Mesenchymal stem cell (in vitro differentiated cells and primary cell): ENCODE measurements around the gene BRCA1.

Experiments used
- DNase-seq: peaks from one replicate; pipeline ENCODE4 v3.0.0-alpha.2; 2013
- H2AFZ ChIP-seq: one replicate; pipeline ENCODE4 v1.6.1; 2013; ENCODE audit warnings: low read depth, mild to moderate bottlenecking, control low read depth, inconsistent platforms, low read length, moderate library complexity
- H2AK5ac ChIP-seq: 2 replicates; pipeline ENCODE4 v1.6.1; 2013; ENCODE audit warnings: low read length, moderate library complexity, mild to moderate bottlenecking, inconsistent platforms; ENCODE audit not compliant: severe bottlenecking
- H2BK120ac ChIP-seq: one replicate; pipeline ENCODE4 v1.6.1; 2013; ENCODE audit warnings: low read depth, mild to moderate bottlenecking, inconsistent platforms, low read length, moderate library complexity
- H2BK12ac ChIP-seq, 2 experiments: one replicate each; pipeline ENCODE4 v1.6.1; 2013; ENCODE audit warnings: inconsistent platforms in 2 of 2, low read length in 2 of 2, mild to moderate bottlenecking in 2 of 2, moderate library complexity in 2 of 2, control low read depth in 1 of 2
- H2BK15ac ChIP-seq: one replicate; pipeline ENCODE4 v1.6.1; 2013; ENCODE audit warnings: mild to moderate bottlenecking, low read depth, inconsistent platforms; ENCODE audit not compliant: poor library complexity, severe bottlenecking
- H2BK5ac ChIP-seq: 2 replicates; pipeline ENCODE4 v1.6.1; 2013; ENCODE audit warnings: low read depth, mild to moderate bottlenecking, low read length, control low read depth, inconsistent platforms; ENCODE audit not compliant: poor library complexity, severe bottlenecking
- H3K14ac ChIP-seq, 2 experiments: one replicate each; pipeline ENCODE4 v1.6.1; 2013; ENCODE audit warnings: inconsistent platforms in 2 of 2, low read length in 2 of 2, control low read depth in 1 of 2, mild to moderate bottlenecking in 1 of 2, moderate library complexity in 1 of 2
- H3K18ac ChIP-seq, 2 experiments: one replicate each; pipeline ENCODE4 v1.6.1; 2013; ENCODE audit warnings: inconsistent platforms in 2 of 2, low read length in 2 of 2, control low read depth in 1 of 2, low read depth in 1 of 2, mild to moderate bottlenecking in 1 of 2
- H3K23ac ChIP-seq, 2 experiments: one replicate each; pipeline ENCODE4 v1.6.1; 2013; ENCODE audit warnings: inconsistent platforms in 2 of 2, low read length in 2 of 2, mild to moderate bottlenecking in 2 of 2, moderate library complexity in 2 of 2, control low read depth in 1 of 2
- H3K27ac ChIP-seq: 2 replicates; pipeline ENCODE4 v1.5.1; 2013; ENCODE audit warnings: mild to moderate bottlenecking, moderate library complexity, low read length, control low read depth, inconsistent platforms; ENCODE audit not compliant: poor library complexity, severe bottlenecking
- H3K27me3 ChIP-seq, 2 experiments: 2 replicates each; pipeline versions ENCODE4 v1.6.1 to v1.7.0; 2013; ENCODE audit warnings: low read length in 2 of 2, mild to moderate bottlenecking in 2 of 2, moderate library complexity in 2 of 2, control low read depth in 1 of 2, inconsistent platforms in 1 of 2; ENCODE audit not compliant: control insufficient read depth in 1 of 2, insufficient read depth in 1 of 2
- H3K36me3 ChIP-seq, 2 experiments: 2 replicates each; pipeline versions ENCODE4 v1.6.1 to v1.7.0; 2013; ENCODE audit warnings: low read length in 2 of 2, control low read depth in 1 of 2, inconsistent platforms in 1 of 2, low read depth in 1 of 2, mild to moderate bottlenecking in 1 of 2; ENCODE audit not compliant: insufficient read depth in 2 of 2, control insufficient read depth in 1 of 2
- H3K4ac ChIP-seq, 2 experiments: one replicate each; pipeline ENCODE4 v1.6.1; 2013; ENCODE audit warnings: inconsistent platforms in 2 of 2, low read length in 2 of 2, mild to moderate bottlenecking in 2 of 2, moderate library complexity in 2 of 2, control low read depth in 1 of 2, low read depth in 1 of 2
- H3K4me1 ChIP-seq: 2 replicates; pipeline ENCODE4 v1.6.1; 2013; ENCODE audit warnings: low read depth, low read length, control low read depth; ENCODE audit not compliant: control insufficient read depth, insufficient read depth
- H3K4me2 ChIP-seq: 2 replicates; pipeline ENCODE4 v1.6.1; 2013; ENCODE audit warnings: low read length, mild to moderate bottlenecking, inconsistent platforms; ENCODE audit not compliant: poor library complexity, severe bottlenecking
- H3K4me3 ChIP-seq, 2 experiments: 2 replicates each; pipeline versions ENCODE4 v1.5.1 to v1.7.0; 2013; ENCODE audit warnings: low read length in 2 of 2, mild to moderate bottlenecking in 2 of 2, control low read depth in 1 of 2, low read depth in 1 of 2; ENCODE audit not compliant: insufficient read depth in 1 of 2
- H3K79me1 ChIP-seq: replicated peaks from 2 replicates; pipeline ENCODE4 v1.6.1; 2013; ENCODE audit warnings: mild to moderate bottlenecking, control low read depth, low read length, inconsistent platforms; ENCODE audit not compliant: poor library complexity, severe bottlenecking
- H3K9ac ChIP-seq: 2 replicates; pipeline ENCODE4 v1.7.0; 2013; ENCODE audit warnings: mild to moderate bottlenecking, low read length, moderate library complexity
- H3K9me3 ChIP-seq: 2 replicates; pipeline ENCODE4 v1.7.0; 2013; ENCODE audit warnings: mild to moderate bottlenecking, low read length; ENCODE audit not compliant: control insufficient read depth
- H4K8ac ChIP-seq: one replicate; pipeline ENCODE4 v1.6.1; 2013; ENCODE audit warnings: inconsistent platforms, mild to moderate bottlenecking, low read length, moderate library complexity
- H4K91ac ChIP-seq: one replicate; pipeline ENCODE4 v1.6.1; 2013; ENCODE audit warnings: mild to moderate bottlenecking, low read length, inconsistent platforms
- WGBS: methylation state at CpG from one replicate; pipeline ENCODE4 v1.1.7; 2013; ENCODE audit warnings: mixed read lengths; 5-methylcytosine and 5-hydroxymethylcytosine counted together

Gene BRCA1

GRCh38 chr17:43126911-43127290 is 1.7 kb upstream of the BRCA1 start:
- Histone ChIP-seq H3K4me2 (peak overlapping the region; percentile 29), H3K18ac (no peak overlapping the region)

GRCh38 chr17:43125967-43126910 is 1.1 kb upstream of the BRCA1 start:
- H4K8ac ChIP-seq = peak overlapping the region; percentile 64
- peaks cover 32% of the 10 kb centered on the region for H3K79me1 ChIP-seq
- peak overlapping the region in 1 of 2 experiments; percentile 69 for H3K4ac ChIP-seq
- H3K23ac ChIP-seq = no peak overlapping the region
- H3K9ac ChIP-seq = peak overlapping the region; percentile 88
- 95% methylated on average over 47 of the region's 59 CpGs for WGBS
- no peak overlapping the region for H3K27ac ChIP-seq
- H3K4me3 ChIP-seq = peak overlapping the region; percentile 39 to 89
- peak overlapping the region in 1 of 2 experiments; percentile 19 for H2BK12ac ChIP-seq
- peak overlapping the region; percentile 57 for H2AK5ac ChIP-seq
- peak overlapping the region; percentile 34 to 91 for H3K18ac ChIP-seq
- peaks cover 9% of the 10 kb centered on the region for H3K4me1 ChIP-seq
- H2BK15ac ChIP-seq = no peak overlapping the region
- DNase-seq = no peak
- no peaks in the 10 kb centered on the region for H3K27me3 ChIP-seq
- peak overlapping the region; percentile 97 for H3K4me2 ChIP-seq
- H4K91ac ChIP-seq = peak overlapping the region; percentile 78
- H3K36me3 ChIP-seq = peaks cover 6 to 18% of the 10 kb centered on the region in 2 experiments
- H3K14ac ChIP-seq = peak overlapping the region in 1 of 2 experiments; percentile 28
- H2BK120ac ChIP-seq = no peak overlapping the region
- no peak overlapping the region for H2AFZ ChIP-seq
- H2BK5ac ChIP-seq = no peak overlapping the region
- no peaks in the 10 kb centered on the region for H3K9me3 ChIP-seq

More at GRCh38 chr17:43126911-43127290, 1.7 kb upstream of the BRCA1 start:
- no peak overlapping the region for H3K4ac ChIP-seq
- no peak overlapping the region for H2AFZ ChIP-seq
- H2BK12ac ChIP-seq = no peak overlapping the region
- WGBS = 98% methylated on average over 21 of the region's 24 CpGs
- no peak for DNase-seq
- H2BK5ac ChIP-seq = no peak overlapping the region
- H3K23ac ChIP-seq = no peak overlapping the region
- H4K91ac ChIP-seq = peak overlapping the region; percentile 27
- H3K27me3 ChIP-seq = no peaks in the 10 kb centered on the region
- H3K4me3 ChIP-seq = no peak overlapping the region
- H3K14ac ChIP-seq = no peak overlapping the region
- peaks cover 32% of the 10 kb centered on the region for H3K79me1 ChIP-seq
- H2BK120ac ChIP-seq = no peak overlapping the region
- H3K36me3 ChIP-seq = peaks cover 6 to 18% of the 10 kb centered on the region in 2 experiments
- no peak overlapping the region for H2AK5ac ChIP-seq
- H3K4me1 ChIP-seq = peaks cover 9% of the 10 kb centered on the region
- no peak overlapping the region for H3K9ac ChIP-seq
- H4K8ac ChIP-seq = no peak overlapping the region
- H3K9me3 ChIP-seq = no peaks in the 10 kb centered on the region
- H3K27ac ChIP-seq = no peak overlapping the region
- no peak overlapping the region for H2BK15ac ChIP-seq

GRCh38 chr17:43118679-43119615 is 6.2 kb downstream of the BRCA1 start:
- no peak overlapping the region for H3K18ac ChIP-seq
- H4K91ac ChIP-seq = no peak overlapping the region
- no peaks in the 10 kb centered on the region for H3K27me3 ChIP-seq
- no peaks in the 10 kb centered on the region for H3K36me3 ChIP-seq
- H3K9ac ChIP-seq = no peak overlapping the region
- H2BK12ac ChIP-seq = no peak overlapping the region
- H3K4me2 ChIP-seq = no peak overlapping the region
- no peak overlapping the region for H3K23ac ChIP-seq
- H2BK15ac ChIP-seq = no peak overlapping the region
- H3K9me3 ChIP-seq = no peaks in the 10 kb centered on the region
- no peak overlapping the region for H2AFZ ChIP-seq
- 95% methylated on average over 14 of the region's 14 CpGs for WGBS
- no peak overlapping the region for H3K14ac ChIP-seq
- H2BK120ac ChIP-seq = no peak overlapping the region
- no peak overlapping the region for H3K4ac ChIP-seq
- no peaks in the 10 kb centered on the region for H3K79me1 ChIP-seq
- no peak overlapping the region for H2AK5ac ChIP-seq
- DNase-seq = no peak
- H3K4me1 ChIP-seq = peaks cover 3% of the 10 kb centered on the region
- no peak overlapping the region for H4K8ac ChIP-seq
- no peak overlapping the region for H3K4me3 ChIP-seq
- H3K27ac ChIP-seq = no peak overlapping the region
- H2BK5ac ChIP-seq = no peak overlapping the region

GRCh38 chr17:43114151-43114552 is 11.0 kb downstream of the BRCA1 start:
- Histone ChIP-seq H3K27ac (peak overlapping the region; percentile 28), H2BK12ac (no peak overlapping the region), H3K79me1 (no peaks in the 10 kb centered on the region), H2AFZ (no peak overlapping the region), H4K91ac (no peak overlapping the region), H3K4me3 (no peak overlapping the region), H3K27me3 (no peaks in the 10 kb centered on the region), H3K18ac (no peak overlapping the region), H2BK120ac (no peak overlapping the region), H3K4me2 (no peak overlapping the region), H3K36me3 (no peaks in the 10 kb centered on the region), H2BK15ac (no peak overlapping the region), H4K8ac (no peak overlapping the region), H2AK5ac (no peak overlapping the region), H3K9me3 (no peaks in the 10 kb centered on the region), H3K23ac (no peak overlapping the region), H3K14ac (no peak overlapping the region), H3K4me1 (peaks cover 7% of the 10 kb centered on the region), H3K9ac (no peak overlapping the region), H3K4ac (no peak overlapping the region), H2BK5ac (no peak overlapping the region)
- DNase-seq = no peak
- WGBS = 100% methylated on average over 1 of the region's 2 CpGs
